Rectal smooth muscle tissue (tissue), 1 donor: ENCODE measurements around the gene SPINT1.

ENCODE experiments used
- H3K27ac ChIP-seq: one replicate; pipeline ENCODE4 v1.7.0; 2013; ENCODE audit warnings: low read depth, low read length, inconsistent platforms
- H3K27me3 ChIP-seq: one replicate; pipeline ENCODE4 v1.7.0; 2013; ENCODE audit warnings: low read length; ENCODE audit not compliant: control insufficient read depth, insufficient read depth
- H3K36me3 ChIP-seq: one replicate; pipeline ENCODE4 v1.7.0; 2013; ENCODE audit warnings: low read length; ENCODE audit not compliant: control insufficient read depth, insufficient read depth
- H3K4me1 ChIP-seq: one replicate; pipeline ENCODE4 v1.7.0; 2013; ENCODE audit warnings: low read length; ENCODE audit not compliant: control insufficient read depth, insufficient read depth
- H3K4me3 ChIP-seq: one replicate; pipeline ENCODE4 v1.7.0; 2013; ENCODE audit warnings: low read length
- H3K9ac ChIP-seq: one replicate; pipeline ENCODE4 v1.7.0; 2013; ENCODE audit warnings: low read length

SPINT1 gene

DNA sequence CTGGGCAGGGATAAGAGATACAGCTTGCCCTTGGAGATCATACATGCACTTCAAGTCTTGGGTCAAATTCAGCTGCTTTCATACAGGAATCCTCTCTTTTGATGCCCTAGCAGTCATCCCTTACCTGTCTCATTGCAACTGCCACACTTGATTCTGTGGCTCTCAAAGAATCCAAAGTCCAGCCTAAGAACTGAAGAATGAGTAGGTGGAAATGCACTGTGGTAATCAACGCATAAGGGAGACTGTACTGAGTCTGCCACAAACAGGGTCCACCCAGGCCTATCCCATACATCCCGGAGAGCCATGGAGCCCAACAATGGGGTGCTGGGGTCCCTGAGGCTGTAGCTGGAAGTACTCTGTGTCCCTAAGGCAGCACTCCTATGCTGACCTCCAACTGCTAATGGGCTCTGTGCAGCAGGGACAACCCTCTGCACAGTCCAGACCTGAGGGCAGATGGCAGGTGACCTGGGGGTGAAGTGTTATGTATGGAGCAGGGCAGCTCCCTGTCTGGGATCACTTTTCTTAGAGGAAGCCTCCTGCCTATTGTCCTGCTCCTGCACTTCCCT lies 48.7 kb downstream of the SPINT1 start:
- Histone ChIP-seq H3K27me3 (no peaks in the 10 kb centered on the region), H3K27ac (no peak overlapping the region), H3K9ac (no peak overlapping the region), H3K4me1 (peaks cover 6% of the 10 kb centered on the region), H3K36me3 (peaks cover 6% of the 10 kb centered on the region), H3K4me3 (no peak overlapping the region)

DNA sequence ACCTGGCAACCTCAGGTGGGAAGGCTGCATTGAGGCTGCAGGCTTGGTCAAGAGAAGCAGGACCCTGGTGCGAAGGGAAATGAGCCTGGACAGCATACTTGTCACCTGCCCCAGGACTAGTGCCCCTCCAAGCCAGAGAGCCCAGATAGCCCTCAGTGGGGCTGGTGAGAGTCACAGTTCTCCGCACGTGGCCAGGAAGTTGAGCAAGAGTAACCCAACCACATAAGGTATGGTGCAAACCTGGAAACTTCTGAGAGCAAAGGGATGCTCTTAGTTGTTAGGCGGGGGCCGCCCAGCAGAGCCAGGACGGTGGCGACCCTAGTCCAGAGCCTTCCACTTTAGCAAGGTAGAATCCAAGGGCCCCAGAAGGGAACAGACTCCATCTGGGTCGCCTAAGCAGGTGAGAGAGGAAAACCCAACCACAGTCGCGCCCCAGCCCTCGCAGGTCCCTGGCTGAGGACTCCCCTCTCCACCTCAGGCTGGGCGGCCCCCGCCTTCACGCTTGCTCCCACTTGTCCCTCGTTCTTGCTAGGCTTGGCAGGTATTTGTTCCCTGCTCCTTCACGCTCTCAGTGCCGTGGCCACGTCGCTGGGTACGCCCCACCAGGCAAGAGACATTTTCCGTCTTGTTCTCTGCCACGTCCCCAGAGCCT lies 49.3 kb downstream of the SPINT1 start:
- Histone ChIP-seq H3K27ac (peak overlapping the region; percentile 89), H3K9ac (no peak overlapping the region), H3K27me3 (no peaks in the 10 kb centered on the region), H3K36me3 (peaks cover 6% of the 10 kb centered on the region), H3K4me1 (peaks cover 6% of the 10 kb centered on the region), H3K4me3 (peak overlapping the region; percentile 62)

DNA sequence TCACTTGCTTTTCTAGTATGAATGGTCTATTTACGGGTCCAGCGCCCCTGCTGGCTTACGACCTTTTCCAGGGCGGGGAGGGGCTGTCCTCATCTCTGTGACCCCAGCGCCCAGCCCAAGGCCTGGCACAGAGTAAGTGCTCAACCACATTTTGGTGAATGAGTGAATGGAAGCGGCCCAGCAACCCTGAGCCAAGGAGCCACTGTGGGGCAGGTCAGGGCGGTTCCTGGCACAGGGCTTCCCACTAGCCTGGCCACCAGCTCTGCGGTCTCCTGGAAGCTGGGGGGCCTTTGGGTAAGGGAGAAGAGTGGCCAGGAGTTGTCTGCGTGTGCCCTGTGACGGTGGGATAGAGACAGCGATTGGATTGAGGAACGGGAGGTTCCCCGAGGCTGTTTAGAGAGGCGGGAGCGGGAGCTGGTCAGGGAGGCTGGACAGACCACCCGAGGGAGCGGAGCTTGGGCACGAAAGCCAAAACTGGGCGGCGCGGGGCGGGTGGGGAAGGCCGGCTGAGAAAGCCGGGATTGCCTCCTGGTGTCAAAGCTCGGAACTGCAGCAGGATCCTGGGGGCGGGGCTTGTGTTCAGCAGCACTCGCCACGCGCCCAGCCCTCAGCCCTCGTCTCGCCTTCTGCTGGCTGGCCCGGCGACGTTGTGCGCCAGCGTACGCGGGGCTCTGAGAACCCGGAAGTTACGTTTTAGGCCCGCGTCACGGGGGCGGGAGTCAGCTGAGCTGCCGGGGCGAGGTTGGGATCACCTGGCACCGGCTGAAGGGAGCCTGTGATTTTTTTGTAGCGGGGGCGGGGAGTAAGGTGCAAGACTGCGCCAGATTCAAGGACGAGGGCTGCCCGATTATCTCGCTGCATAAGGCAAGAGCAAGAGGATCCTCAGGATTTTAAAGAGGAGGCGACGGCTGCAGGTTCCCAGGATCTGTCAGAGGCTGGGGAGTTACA lies 50.2 kb downstream of the SPINT1 start, which contains the start of gene VPS18:
VPS18 (plus strand) TSS at position 718 of the 948 bp plus-strand sequence. CDS start 319 bp downstream, outside the sequence.
- Histone ChIP-seq H3K36me3 (peaks cover 6% of the 10 kb centered on the region), H3K27ac (peak within 1 kb of the TSS; percentile 89), H3K27me3 (no peaks in the 10 kb centered on the region), H3K9ac (peak within 1 kb of the TSS; percentile 57), H3K4me3 (peak within 1 kb of the TSS; percentile 93), H3K4me1 (peaks cover 6% of the 10 kb centered on the region)

DNA sequence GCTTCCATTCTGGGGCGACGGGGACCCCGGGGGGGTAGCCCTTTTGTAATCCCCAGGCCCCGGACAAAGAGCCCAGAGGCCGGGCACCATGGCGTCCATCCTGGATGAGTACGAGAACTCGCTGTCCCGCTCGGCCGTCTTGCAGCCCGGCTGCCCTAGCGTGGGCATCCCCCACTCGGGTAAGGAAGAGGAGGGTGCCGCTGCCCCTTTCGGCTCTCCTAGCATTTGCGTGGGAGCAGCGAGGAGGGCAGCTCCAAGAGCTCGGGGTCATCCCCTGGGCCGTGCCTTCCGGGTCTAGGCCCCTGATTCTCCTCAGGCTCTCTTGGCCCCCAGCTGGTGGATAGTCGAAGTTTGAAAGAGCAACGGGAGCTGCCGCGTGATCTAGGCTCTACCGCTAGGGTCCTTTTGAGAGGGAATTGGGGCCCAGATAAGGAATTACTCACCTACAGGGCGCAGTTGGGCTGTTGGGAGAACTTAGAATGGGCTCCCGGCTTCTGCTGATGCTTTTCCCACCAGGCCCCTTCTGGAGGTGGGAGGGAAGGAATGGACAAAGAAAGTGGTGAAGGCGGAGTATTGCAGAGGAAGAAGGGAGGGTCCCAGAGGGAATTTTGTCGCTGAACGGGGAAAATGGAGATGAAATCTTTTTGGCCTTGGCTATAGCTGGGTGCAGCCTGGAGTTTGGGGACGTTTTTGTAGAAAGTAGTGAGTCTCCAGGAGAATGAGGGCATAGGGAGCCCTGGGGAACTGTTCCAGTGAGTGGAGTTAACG lies 51.0 kb downstream of the SPINT1 start:
- peaks cover 14% of the 10 kb centered on the region for H3K36me3 ChIP-seq

DNA sequence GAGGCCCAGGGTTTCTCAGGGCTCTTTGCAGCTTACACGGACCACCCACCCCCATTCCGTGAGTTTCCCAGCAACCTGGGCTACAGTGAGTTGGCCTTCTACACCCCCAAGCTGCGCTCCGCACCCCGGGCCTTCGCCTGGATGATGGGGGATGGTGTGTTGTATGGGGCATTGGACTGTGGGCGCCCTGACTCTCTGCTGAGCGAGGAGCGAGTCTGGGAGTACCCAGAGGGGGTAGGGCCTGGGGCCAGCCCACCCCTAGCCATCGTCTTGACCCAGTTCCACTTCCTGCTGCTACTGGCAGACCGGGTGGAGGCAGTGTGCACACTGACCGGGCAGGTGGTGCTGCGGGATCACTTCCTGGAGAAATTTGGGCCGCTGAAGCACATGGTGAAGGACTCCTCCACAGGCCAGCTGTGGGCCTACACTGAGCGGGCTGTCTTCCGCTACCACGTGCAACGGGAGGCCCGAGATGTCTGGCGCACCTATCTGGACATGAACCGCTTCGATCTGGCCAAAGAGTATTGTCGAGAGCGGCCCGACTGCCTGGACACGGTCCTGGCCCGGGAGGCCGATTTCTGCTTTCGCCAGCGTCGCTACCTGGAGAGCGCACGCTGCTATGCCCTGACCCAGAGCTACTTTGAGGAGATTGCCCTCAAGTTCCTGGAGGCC lies 55.8 kb downstream of the SPINT1 start:
- Histone ChIP-seq H3K27ac (no peak overlapping the region), H3K4me1 (peaks cover 6% of the 10 kb centered on the region), H3K9ac (no peak overlapping the region), H3K27me3 (no peaks in the 10 kb centered on the region), H3K36me3 (peaks cover 39% of the 10 kb centered on the region), H3K4me3 (no peak overlapping the region)

More for the DNA sequence above, 51.0 kb downstream of the SPINT1 start:
- H3K27me3 ChIP-seq = no peaks in the 10 kb centered on the region
- peak overlapping the region; percentile 93 for H3K4me3 ChIP-seq
- H3K4me1 ChIP-seq = peaks cover 6% of the 10 kb centered on the region
- peak overlapping the region; percentile 84 for H3K27ac ChIP-seq
- peak overlapping the region; percentile 57 for H3K9ac ChIP-seq

DNA sequence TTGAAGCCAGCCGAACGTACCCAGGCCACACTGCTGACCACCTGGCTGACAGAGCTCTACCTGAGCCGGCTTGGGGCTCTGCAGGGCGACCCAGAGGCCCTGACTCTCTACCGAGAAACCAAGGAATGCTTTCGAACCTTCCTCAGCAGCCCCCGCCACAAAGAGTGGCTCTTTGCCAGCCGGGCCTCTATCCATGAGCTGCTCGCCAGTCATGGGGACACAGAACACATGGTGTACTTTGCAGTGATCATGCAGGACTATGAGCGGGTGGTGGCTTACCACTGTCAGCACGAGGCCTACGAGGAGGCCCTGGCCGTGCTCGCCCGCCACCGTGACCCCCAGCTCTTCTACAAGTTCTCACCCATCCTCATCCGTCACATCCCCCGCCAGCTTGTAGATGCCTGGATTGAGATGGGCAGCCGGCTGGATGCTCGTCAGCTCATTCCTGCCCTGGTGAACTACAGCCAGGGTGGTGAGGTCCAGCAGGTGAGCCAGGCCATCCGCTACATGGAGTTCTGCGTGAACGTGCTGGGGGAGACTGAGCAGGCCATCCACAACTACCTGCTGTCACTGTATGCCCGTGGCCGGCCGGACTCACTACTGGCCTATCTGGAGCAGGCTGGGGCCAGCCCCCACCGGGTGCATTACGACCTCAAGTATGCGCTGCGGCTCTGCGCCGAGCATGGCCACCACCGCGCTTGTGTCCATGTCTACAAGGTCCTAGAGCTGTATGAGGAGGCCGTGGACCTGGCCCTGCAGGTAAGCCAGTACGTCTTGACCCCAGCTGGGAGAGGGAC lies 56.6 kb downstream of the SPINT1 start:
- Histone ChIP-seq H3K4me3 (no peak overlapping the region), H3K27ac (no peak overlapping the region), H3K36me3 (peaks cover 39% of the 10 kb centered on the region), H3K27me3 (no peaks in the 10 kb centered on the region), H3K9ac (no peak overlapping the region), H3K4me1 (peaks cover under 1% of the 10 kb centered on the region)

DNA sequence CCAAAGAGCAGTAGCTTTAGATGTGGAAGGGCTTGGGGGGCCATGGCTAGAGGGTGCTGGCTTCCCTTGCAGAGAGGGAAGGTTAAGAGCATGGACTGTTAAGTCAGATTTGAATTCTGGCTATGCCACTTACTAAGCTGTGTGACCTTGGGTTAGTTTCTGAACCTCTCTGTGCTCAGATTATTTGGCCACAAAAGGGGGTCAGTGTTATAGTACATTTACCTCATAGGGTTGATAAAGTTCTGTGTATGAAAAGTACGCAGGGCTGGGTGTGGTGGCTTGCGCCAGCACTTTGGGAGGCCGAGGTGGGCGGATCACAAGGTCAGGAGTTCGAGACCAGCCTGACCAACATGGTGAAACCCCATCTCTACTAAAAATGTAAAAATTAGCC lies 57.2 kb downstream of the SPINT1 start:
- Histone ChIP-seq H3K36me3 (peaks cover 36% of the 10 kb centered on the region), H3K27ac (no peak overlapping the region), H3K9ac (no peak overlapping the region), H3K4me3 (no peak overlapping the region), H3K27me3 (no peaks in the 10 kb centered on the region), H3K4me1 (peaks cover 4% of the 10 kb centered on the region)

DNA sequence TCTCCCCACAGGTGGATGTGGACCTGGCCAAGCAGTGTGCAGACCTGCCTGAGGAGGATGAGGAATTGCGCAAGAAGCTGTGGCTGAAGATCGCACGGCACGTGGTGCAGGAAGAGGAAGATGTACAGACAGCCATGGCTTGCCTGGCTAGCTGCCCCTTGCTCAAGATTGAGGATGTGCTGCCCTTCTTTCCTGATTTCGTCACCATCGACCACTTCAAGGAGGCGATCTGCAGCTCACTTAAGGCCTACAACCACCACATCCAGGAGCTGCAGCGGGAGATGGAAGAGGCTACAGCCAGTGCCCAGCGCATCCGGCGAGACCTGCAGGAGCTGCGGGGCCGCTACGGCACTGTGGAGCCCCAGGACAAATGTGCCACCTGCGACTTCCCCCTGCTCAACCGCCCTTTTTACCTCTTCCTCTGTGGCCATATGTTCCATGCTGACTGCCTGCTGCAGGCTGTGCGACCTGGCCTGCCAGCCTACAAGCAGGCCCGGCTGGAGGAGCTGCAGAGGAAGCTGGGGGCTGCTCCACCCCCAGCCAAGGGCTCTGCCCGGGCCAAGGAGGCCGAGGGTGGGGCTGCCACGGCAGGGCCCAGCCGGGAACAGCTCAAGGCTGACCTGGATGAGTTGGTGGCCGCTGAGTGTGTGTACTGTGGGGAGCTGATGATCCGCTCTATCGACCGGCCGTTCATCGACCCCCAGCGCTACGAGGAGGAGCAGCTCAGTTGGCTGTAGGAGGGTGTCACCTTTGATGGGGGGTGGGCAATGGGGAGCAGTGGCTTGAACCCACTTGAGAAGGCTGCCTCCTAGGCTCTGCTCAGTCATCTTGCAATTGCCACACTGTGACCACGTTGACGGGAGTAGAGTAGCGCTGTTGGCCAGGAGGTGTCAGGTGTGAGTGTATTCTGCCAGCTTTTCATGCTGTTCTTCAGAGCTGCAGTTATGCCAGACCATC lies 59.0 kb downstream of the SPINT1 start:
- Histone ChIP-seq H3K4me1 (peaks cover 10% of the 10 kb centered on the region), H3K27me3 (no peaks in the 10 kb centered on the region), H3K36me3 (peaks cover 34% of the 10 kb centered on the region), H3K9ac (no peak overlapping the region), H3K4me3 (no peak overlapping the region), H3K27ac (no peak overlapping the region)

DNA sequence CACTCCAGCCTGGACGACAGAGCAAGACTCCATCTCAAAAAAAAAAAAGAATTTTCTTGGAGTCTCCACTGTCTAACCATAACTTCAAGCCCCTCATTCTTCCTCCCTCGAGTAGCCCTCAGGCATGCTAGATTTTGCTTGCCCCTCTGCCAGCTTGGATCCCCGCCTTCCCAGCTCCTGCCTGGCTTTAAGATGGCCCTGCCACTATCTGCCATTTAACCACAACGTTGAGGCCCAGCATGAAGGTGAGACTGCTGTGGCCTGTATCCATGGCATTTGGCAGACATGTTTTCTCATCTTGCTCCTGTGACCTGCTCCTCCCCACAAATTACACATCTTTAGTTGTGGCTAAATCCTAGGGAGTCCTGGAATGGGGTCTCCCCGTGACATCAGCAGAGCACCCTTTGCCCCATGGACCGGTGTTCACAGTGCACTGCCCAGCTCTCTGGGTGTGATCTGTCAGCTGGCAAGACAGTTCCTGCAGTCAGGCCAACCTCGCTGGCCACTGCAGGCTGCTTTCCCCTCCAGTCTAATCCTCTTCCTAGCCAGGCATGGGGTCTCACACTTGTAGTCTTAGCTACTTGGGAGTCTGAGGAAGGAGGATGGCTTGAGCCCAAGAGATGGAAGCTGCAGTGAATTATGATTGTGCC lies 60.8 kb downstream of the SPINT1 start:
- Histone ChIP-seq H3K27me3 (no peaks in the 10 kb centered on the region), H3K9ac (no peak overlapping the region), H3K4me3 (no peak overlapping the region), H3K4me1 (peaks cover 10% of the 10 kb centered on the region), H3K27ac (no peak overlapping the region), H3K36me3 (peaks cover 27% of the 10 kb centered on the region)
